ENCODE data around the gene MOK.

The MOK gene

GRCh38 chr14:102184316-102185035 lies 120.5 kb downstream of the MOK start:
- TF ChIP-seq, protein P1, sequence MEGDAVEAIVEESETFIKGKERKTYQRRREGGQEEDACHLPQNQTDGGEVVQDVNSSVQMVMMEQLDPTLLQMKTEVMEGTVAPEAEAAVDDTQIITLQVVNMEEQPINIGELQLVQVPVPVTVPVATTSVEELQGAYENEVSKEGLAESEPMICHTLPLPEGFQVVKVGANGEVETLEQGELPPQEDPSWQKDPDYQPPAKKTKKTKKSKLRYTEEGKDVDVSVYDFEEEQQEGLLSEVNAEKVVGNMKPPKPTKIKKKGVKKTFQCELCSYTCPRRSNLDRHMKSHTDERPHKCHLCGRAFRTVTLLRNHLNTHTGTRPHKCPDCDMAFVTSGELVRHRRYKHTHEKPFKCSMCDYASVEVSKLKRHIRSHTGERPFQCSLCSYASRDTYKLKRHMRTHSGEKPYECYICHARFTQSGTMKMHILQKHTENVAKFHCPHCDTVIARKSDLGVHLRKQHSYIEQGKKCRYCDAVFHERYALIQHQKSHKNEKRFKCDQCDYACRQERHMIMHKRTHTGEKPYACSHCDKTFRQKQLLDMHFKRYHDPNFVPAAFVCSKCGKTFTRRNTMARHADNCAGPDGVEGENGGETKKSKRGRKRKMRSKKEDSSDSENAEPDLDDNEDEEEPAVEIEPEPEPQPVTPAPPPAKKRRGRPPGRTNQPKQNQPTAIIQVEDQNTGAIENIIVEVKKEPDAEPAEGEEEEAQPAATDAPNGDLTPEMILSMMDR (IDR thresholded peaks at IDR 0.05; ENCODE audit: low read depth, low read length), result no peak
- no peak for DNase-seq
- Histone ChIP-seq H3K9me3 (ENCODE audit: severe bottlenecking) (no peaks in the 10 kb centered on the region), H3K27me3 (ENCODE audit: insufficient read depth, low read depth, severe bottlenecking) (no peaks in the 10 kb centered on the region), H3K27ac (no peak overlapping the region), H3K36me3 (no peaks in the 10 kb centered on the region), H3K4me3 (ENCODE audit: low read depth, low read length) (no peak overlapping the region)

DNA sequence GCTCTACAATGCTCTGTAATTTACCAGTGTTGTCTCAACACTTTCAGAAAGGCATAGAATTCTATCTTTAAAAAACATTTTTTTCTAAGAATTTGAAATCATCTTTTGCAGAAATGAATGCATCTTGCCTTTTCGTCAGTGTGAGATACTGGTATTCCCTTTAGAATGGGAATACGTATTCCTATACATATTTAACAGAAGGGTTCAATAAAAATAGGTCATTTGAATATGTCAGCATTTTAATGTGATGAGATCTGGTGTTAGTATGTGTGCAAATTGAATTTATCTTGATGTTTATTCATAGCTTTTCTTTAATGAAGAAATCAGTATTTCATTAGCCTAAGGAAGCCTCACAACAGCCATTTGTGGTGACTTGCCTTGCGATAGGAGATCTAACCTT lies 121.1 kb downstream of the MOK start:
- Histone ChIP-seq H3K27ac (no peak overlapping the region), H3K36me3 (no peaks in the 10 kb centered on the region), H3K9me3 (ENCODE audit: severe bottlenecking) (no peaks in the 10 kb centered on the region), H3K27me3 (ENCODE audit: insufficient read depth, low read depth, severe bottlenecking) (no peaks in the 10 kb centered on the region), H3K4me3 (ENCODE audit: low read depth, low read length) (no peak overlapping the region)
- DNase-seq, result no peak
- TF ChIP-seq, protein P1 (IDR thresholded peaks at IDR 0.05; ENCODE audit: low read depth, low read length), result no peak

GRCh38 chr14:102182936-102183619 lies 121.9 kb downstream of the MOK start:
- no peak for DNase-seq
- H3K4me3 ChIP-seq (ENCODE audit: low read depth, low read length), result no peak overlapping the region
- no peaks in the 10 kb centered on the region for H3K9me3 ChIP-seq (ENCODE audit: severe bottlenecking)
- TF ChIP-seq, protein P1 (IDR thresholded peaks at IDR 0.05; ENCODE audit: low read depth, low read length), result no peak
- H3K27me3 ChIP-seq (ENCODE audit: insufficient read depth, low read depth, severe bottlenecking), result no peaks in the 10 kb centered on the region
- H3K36me3 ChIP-seq, result no peaks in the 10 kb centered on the region
- no peak overlapping the region for H3K27ac ChIP-seq

DNA sequence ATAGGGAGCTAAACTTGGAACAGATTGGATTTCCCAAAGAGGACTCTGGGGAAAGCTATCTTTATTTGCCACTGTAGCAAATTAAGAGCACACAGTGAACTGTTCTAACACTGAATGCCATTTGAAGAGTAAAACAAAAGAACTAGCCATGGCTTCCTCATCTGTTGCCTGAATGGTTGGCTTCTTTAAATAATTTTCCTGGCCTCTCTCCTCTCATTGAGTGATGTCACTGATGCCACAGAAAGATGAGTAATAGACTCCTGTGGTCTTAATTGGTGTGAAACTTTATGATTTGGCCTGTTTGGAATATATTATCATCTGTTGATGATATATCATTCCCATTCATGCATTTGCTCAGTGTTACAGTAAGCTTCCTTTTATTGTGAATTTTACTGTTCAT lies 122.8 kb downstream of the MOK start:
- DNase-seq, result no peak
- TF ChIP-seq, protein P1 (IDR thresholded peaks at IDR 0.05; ENCODE audit: low read depth, low read length), result no peak
- H3K36me3 ChIP-seq, result no peaks in the 10 kb centered on the region
- H3K4me3 ChIP-seq (ENCODE audit: low read depth, low read length), result no peak overlapping the region
- H3K27me3 ChIP-seq (ENCODE audit: insufficient read depth, low read depth, severe bottlenecking), result no peaks in the 10 kb centered on the region
- no peak overlapping the region for H3K27ac ChIP-seq
- no peaks in the 10 kb centered on the region for H3K9me3 ChIP-seq (ENCODE audit: severe bottlenecking)

- H3K9me3 ChIP-seq (ENCODE audit: severe bottlenecking), result no peaks in the 10 kb centered on the region
- H3K27ac ChIP-seq, result no peak overlapping the region
- TF ChIP-seq, protein P1 (IDR thresholded peaks at IDR 0.05; ENCODE audit: low read depth, low read length), result no peak
- H3K4me3 ChIP-seq (ENCODE audit: low read depth, low read length), result no peak overlapping the region
- no peaks in the 10 kb centered on the region for H3K36me3 ChIP-seq
- no peaks in the 10 kb centered on the region for H3K27me3 ChIP-seq (ENCODE audit: insufficient read depth, low read depth, severe bottlenecking)
- DNase-seq, result no peak
Measured at GRCh38 chr14:102181187-102181586, 123.8 kb downstream of the MOK start.
